Prostate gland (tissue), 2 donors: ENCODE results near the gene MGP.

ENCODE experiments used
- CTCF ChIP-seq, 4 experiments: fragments of 200-600 bp in 2 of 4; fragments of 450-650 bp in 2 of 4; sonication (generic) in 2 of 4; IDR thresholded peaks; 1 replicate in 3 of 4; 2 replicates in 1 of 4; pipeline ENCODE4 v1.5.1; 2016 to 2019; ENCODE audit warnings: antibody characterized with exemption in 4 of 4, mild to moderate bottlenecking in 2 of 4, moderate library complexity in 2 of 4
- POLR2A ChIP-seq: fragments of 450-650 bp; IDR thresholded peaks from one replicate; pipeline ENCODE4 v1.6.1; 2016; ENCODE audit warnings: antibody characterized with exemption, mild to moderate bottlenecking
- POLR2AphosphoS5 ChIP-seq: sonication (generic); formaldehyde crosslinking; IDR thresholded peaks from one replicate; pipeline ENCODE4 v1.6.1; 2017; ENCODE audit warnings: antibody characterized with exemption

DNA sequence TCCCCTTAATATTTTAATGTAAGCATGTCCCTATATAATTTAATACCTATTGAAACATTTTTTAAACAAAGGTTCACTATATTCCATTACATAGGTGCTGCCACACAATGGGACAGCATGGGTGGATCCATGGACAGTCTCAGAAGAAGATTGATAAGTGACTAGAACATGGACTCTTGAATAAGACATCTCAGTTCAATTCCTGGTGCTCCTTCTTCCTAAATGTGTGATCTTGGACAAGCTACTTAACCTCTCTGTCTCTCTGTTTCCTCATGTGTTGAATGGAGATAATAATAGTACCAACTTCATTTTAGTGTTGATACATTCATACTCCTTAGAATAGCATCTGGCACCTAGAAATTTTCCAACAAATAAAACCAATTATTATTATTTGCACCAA lies 41.3 kb downstream of the MGP start:
- TF ChIP-seq POLR2AphosphoS5 = no peak
- no peak for TF ChIP-seq CTCF (IDR thresholded peaks at IDR 0.05)
- no peak for TF ChIP-seq POLR2A
